ENCODE data around the gene IL1F10.

Gene IL1F10

DNA sequence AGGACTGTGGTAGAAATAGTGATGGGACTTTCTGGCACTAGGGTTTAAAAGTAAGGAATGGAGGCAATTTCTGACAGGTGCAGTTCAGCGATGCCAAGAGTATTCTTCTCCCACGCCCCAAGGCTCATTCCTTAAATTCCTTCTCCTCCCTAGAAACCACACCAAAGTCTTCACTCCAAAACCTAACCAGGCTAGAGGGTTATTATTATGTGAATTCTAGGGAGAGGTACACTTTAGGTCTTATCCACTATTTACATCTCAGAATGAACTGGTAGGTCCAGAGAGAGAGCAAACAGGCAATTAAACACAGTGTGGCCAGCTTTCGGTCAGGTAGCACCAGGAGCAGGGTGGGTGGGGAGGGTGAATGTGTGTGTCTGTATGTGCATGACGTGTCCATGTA, 11.4 kb downstream of the IL1F10 start:
- no peak overlapping the region for H3K4me3 ChIP-seq (ENCODE audit: low read length)
- no peak for DNase-seq (ENCODE audit: low read depth)
- TF ChIP-seq, protein P1, sequence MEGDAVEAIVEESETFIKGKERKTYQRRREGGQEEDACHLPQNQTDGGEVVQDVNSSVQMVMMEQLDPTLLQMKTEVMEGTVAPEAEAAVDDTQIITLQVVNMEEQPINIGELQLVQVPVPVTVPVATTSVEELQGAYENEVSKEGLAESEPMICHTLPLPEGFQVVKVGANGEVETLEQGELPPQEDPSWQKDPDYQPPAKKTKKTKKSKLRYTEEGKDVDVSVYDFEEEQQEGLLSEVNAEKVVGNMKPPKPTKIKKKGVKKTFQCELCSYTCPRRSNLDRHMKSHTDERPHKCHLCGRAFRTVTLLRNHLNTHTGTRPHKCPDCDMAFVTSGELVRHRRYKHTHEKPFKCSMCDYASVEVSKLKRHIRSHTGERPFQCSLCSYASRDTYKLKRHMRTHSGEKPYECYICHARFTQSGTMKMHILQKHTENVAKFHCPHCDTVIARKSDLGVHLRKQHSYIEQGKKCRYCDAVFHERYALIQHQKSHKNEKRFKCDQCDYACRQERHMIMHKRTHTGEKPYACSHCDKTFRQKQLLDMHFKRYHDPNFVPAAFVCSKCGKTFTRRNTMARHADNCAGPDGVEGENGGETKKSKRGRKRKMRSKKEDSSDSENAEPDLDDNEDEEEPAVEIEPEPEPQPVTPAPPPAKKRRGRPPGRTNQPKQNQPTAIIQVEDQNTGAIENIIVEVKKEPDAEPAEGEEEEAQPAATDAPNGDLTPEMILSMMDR (conservative IDR thresholded peaks at IDR 0.05; ENCODE audit: low read length), result no peak

DNA sequence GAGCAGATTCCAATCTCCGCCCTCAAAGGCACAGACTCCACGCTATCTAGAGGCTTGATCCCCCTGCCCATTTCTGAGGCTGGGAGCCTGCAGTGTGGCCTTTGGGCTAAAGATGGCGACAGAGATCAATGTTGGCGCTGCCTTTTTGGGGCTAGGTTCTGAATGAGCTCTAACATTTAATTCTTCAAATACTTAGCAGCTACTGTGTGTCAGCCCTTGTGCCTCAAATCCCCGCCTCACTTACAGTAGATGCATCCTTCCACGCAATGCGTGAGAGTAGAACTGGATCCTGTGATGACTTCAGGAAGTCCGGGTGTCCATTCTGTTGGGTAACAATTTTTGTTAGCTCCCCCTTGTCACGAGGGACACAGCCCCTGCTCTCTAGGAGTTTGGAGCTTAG, 12.4 kb downstream of the IL1F10 start:
- peak; percentile 33 for DNase-seq (ENCODE audit: low read depth)
- no peak overlapping the region for H3K4me3 ChIP-seq (ENCODE audit: low read length)
- TF ChIP-seq, protein P1 (conservative IDR thresholded peaks at IDR 0.05; ENCODE audit: low read length), result peak; percentile 84

DNA sequence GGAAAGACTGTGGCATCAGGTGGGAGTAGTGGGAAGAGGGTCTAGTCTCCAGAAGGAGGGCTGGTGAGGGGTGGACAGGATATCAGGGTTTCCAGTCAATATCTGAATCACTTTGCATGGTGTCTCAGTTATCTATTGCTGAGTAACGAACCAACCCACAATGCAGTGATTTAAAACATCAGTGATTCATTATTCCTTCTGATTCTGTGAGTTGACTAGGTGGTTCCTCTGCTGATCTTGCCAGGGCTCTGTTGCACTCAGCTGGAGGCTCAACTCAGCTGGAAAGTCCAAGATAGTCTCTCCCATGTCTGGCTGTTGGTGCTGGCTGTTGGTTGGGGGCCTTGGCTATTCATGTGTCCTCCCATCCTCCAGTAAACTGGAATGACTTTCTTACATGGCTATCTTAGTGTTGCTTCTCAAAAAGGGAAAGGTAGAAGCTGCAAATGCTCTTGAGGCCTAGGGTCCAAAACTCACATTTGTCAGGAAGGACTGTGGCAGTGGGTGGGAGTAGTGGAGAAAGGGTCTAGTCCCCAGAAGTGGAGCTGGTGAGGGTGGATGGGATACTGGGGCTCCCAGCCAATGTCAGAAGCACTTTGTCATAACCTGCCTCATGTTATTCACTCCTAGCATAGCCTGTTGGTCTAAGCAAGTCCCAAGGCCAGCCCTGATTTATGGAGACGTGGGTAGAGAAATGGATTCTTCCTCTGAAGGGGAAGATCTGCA, 13.9 kb downstream of the IL1F10 start:
- H3K4me3 ChIP-seq (ENCODE audit: low read length), result no peak overlapping the region
- TF ChIP-seq, protein P1 (conservative IDR thresholded peaks at IDR 0.05; ENCODE audit: low read length), result no peak
- no peak for DNase-seq (ENCODE audit: low read depth)

DNA sequence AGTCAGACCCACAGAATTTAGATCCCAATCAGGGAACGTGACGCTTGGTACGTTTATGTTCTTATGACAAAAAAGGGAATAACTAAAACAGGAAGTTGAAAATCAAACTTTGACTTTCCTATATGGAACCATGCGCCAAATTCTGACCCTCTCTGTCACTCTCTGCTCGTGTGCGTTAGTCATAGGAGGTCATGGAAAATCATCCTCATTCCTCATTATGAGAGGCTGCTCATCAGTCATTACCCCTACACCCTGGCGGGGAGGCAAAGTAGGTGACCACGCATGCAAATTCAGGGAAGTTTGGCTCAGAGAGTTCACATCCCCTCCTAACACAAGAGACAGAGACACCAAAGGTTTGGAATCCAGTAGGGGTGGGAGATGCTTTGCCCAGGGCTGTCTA, 15.5 kb downstream of the IL1F10 start:
- H3K4me3 ChIP-seq (ENCODE audit: low read length), result no peak overlapping the region
- TF ChIP-seq, protein P1 (conservative IDR thresholded peaks at IDR 0.05; ENCODE audit: low read length), result no peak
- DNase-seq (ENCODE audit: low read depth), result no peak

DNA sequence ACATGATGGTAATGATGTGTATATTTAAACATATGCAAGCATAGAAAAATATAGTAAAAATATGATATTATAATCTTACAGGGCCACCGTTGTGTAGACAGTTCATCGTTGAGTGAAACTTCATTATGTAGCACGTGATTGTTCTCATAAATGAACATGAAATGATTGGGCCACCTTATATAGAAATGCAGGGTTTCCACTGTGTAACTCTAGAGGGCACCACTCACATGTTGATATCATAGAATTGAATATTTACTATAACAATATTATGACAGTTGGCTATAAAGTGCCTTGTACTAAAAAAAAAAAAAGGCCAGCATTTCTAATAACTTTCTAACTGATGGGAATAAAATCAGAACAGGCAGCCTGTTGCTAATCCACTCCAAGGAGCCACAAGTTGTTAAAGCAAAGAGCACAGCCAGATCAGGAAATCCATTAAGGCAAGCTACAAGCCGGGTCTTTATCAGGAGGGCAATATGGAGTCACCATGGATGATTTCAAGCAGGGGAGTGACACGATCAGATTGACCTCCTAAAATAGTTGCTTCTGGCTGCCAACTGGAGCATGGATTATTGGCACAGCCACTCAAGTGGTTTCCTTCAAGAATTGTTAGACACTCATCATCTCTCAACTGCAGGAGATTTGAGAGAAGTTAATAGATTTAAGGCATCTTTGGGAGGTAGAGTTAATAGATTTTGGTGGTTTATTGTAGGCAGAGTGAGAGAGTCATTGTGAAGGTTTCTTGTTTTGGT, 16.7 kb downstream of the IL1F10 start:
- TF ChIP-seq, protein P1 (conservative IDR thresholded peaks at IDR 0.05; ENCODE audit: low read length), result peak; percentile 54
- no peak for DNase-seq (ENCODE audit: low read depth)
- H3K4me3 ChIP-seq (ENCODE audit: low read length), result no peak overlapping the region

DNA sequence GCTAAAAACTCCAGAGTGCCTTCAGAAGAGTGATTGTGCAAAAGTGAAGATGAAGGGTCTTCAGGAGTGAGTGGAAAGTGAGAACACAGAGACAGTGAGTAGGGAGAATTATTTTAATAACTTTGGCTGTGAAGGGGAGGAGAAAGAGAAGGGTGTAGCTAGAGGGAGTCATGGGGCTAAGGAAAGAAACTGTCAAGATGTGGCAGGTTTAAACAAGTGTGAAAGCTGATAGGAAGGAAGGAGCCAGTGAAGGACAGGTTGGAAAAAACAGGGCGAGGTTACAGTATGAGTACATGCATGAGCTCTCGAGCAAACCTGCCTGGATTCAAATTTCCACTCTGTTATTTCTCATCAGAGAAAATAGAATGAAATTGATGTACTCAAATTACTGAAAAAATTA, 17.8 kb downstream of the IL1F10 start:
- TF ChIP-seq, protein P1 (conservative IDR thresholded peaks at IDR 0.05; ENCODE audit: low read length), result no peak
- DNase-seq (ENCODE audit: low read depth), result no peak
- H3K4me3 ChIP-seq (ENCODE audit: low read length), result no peak overlapping the region

All from AG10803 (cell line).